PC-9 (cell line): ENCODE data around the gene GRIN2A.

Experiments used
- CTCF ChIP-seq: fragments of 200-600 bp; sonication (generic); conservative IDR thresholded peaks from 2 replicates; pipeline ENCODE4 v1.6.1; 2017; ENCODE audit warnings: mixed run types, antibody characterized with exemption, mild to moderate bottlenecking, moderate library complexity
- EZH2 ChIP-seq: fragments of 200-600 bp; sonication (generic); IDR thresholded peaks from 2 replicates; pipeline ENCODE4 v1.8.0; 2017; ENCODE audit warnings: antibody characterized with exemption, low read depth

GRCh38 chr16:10103118-10103517 lies 79.1 kb downstream of the GRIN2A start:
- TF ChIP-seq EZH2: no peak
- no peak for TF ChIP-seq CTCF
